ENCODE data around the gene EVX2.

EVX2 gene

GRCh38 chr2:176027806-176028205, 56.0 kb downstream of the EVX2 start:
- H3K9me3 ChIP-seq (ENCODE audit: control insufficient read depth, insufficient read depth, low read length) = no peaks in the 10 kb centered on the region
- H3K36me3 ChIP-seq (ENCODE audit: control insufficient read depth, insufficient read depth, low read length) = no peaks in the 10 kb centered on the region
- no peak for DNase-seq (ENCODE audit: low read depth, low spot score)
- no peaks in the 10 kb centered on the region for H3K27me3 ChIP-seq (ENCODE audit: control insufficient read depth, insufficient read depth, low read length)
- no peaks in the 10 kb centered on the region for H3K4me1 ChIP-seq (ENCODE audit: control insufficient read depth, insufficient read depth, low read length)
- H3K4me3 ChIP-seq (ENCODE audit: low read length) = no peak overlapping the region
- no CpG with 5 or more reads among the region's 2 CpGs for WGBS (ENCODE audit: insufficient coverage, insufficient read length)
- no peak overlapping the region for H3K27ac ChIP-seq (ENCODE audit: low read length)

Measured in iPS DF 6.9 (cell line).